Activated CD8-positive, alpha-beta memory T cell treated with anti-CD3 and anti-CD28 coated beads for 1 hour (primary cell): ENCODE results near the gene SDR39U1.

Experiments used
- DNase-seq, 2 donors: peaks; one replicate each; pipeline ENCODE4 v3.0.0-alpha.2; 2020; ENCODE audit warnings: low read depth in 1 of 2; ENCODE audit errors: extremely low read depth in 1 of 2

Gene SDR39U1

DNA sequence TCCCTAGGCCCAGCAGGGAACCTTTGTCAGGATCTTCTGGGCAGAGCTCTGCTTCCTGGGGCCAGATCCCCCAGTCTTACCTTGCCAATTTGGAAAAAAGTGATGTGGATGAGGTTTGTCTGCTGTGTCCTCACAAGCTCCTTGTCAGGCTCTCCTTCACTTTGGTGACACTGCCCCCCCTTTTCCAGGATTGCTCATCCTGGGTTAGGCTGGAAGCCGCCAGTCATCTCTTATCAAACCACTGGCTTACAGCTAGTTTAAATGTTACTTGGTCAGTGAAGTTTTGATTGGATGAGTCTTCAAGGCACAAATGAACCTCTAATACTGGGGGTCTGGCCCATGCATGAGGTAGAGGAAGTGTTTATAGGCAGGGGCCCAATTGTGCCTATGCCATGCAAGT, 28.5 kb downstream of the SDR39U1 start:
- no peak for DNase-seq

DNA sequence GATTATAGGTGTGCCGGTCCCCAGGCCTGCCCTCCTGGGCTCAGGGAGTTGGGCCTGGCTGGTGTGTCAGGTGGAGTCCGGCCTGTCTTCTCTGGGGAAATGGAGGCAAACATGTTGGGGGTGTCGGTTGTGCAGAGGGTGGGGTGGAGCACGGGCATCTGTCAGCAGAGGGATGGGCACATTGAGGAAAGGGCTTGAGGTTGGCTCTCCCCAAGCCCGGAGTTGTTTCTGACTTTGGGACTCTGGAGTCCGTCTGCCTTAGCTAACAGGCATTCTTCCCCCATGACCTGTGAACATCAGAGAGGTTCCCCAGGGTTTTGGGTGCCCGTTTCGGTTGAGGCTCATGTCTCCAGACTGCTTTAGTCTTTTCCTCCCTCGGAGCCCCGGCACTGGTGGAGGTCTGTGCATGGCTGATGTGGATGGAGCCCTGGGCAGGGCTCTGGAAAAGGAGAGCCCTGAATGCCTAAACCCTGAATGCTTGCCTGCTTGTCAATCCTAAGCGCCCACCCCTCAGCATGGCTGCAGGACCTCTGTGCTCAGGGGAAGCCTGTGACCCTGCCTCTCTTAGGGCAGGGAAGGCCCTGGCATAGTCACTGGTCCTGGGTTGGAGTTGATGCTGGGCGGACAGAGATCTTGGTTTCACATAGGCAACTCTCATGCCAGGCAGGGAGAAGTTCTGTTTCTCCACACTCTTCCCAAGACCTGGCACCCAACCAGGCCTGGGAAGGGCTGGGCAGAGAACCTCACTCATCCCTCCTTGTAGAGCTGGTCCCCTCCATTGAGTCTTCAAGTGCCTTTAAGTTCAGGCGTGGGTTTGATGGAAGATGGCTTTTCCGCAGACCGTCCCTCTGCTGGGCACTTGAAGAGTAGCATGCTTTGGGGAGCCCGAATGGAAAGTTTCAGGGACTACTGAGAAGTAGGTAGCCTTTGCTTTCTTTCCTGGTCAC, 30.9 kb downstream of the SDR39U1 start:
- no peak for DNase-seq

DNA sequence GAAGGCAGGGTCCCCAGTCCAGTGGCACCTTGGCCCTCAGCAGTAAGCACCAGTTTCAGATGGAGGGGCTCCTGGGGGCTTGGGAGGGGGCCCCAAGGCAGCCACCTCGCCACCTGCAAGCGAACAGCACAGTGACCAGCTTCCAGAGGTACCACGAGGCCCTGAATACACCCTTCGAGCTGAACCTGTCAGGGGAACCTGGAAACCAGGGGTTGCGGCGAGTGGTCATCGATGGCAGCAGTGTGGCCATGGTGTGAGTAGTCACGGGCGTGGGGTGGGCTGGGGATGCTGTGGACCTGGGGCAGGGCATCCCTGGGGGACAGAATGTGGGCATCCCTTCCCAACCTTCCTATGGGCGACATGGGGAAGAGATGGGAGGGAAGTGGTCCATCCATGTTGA, 32.6 kb downstream of the SDR39U1 start:
- DNase-seq, result no peak

DNA sequence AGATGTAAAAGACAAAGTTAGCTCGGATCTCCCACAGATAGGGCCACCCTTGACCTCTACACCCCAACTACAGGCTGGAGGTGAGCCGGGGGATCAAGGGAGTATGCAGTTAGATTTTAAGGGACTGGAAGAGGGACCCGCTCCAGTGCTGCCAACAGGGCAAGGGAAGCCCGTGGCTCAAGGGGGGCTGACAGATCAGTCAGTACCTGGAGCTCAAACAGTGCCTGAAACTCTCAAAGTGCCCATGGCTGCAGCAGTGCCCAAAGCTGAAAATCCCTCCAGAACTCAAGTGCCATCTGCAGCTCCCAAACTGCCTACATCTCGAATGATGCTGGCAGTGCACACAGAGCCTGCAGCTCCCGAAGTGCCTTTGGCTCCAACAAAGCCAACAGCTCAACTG, 33.4 kb downstream of the SDR39U1 start:
- DNase-seq, result no peak

DNA sequence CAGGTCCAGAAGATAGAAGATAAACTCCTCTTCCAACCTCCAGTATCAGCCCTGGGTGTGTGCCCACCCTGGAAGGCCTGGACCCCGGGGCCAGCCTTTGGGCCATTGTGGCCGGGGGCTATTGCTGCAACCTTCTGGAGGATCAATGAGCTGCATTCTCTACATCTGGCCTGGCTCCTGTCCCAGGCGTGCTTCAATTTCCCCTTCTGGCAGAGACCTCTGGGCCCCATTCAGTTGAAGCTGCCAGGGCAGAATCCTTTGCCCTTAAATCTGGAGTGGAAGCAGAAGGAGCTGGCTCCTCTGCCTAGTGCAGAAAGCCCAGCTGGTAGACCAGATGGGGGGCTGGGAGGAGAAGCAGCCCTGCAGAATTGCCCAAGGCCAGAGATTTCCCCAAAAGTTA, 33.8 kb downstream of the SDR39U1 start:
- DNase-seq, result no peak

DNA sequence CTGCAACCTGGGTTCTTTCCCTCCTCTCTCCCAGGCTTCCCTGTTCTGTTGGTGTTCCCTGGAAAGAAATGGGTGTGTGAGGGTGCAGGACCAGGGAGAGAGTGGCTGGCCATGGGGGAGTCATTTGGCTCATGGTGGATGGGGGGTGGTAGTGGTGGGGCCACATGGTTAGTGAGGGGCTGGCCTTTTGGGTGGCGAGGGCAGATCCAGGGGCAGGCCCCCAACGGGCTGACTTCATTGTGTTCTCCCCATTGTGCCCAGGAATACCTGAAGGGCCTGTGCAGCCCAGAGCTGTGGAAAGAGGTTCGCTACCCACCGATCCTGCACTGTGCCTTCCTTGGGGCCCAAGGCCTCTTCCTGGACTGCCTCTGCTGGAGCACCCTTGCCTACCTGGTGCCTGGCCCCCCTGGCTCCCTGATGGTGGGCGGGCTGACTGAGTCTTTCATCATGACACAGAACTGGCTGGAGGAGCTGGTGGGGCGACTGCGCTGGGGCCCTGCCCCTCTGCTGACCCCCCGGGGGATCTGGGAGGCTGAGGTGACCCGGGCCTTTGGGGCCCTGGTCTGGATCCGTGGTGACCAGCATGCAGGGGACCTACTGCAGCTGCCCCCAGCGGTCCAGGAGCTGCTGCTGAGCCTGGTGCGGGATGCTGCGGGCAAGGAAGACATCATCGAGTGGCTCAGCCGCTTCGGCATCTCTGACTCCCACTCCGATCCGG, 34.8 kb downstream of the SDR39U1 start:
- DNase-seq, result no peak

DNA sequence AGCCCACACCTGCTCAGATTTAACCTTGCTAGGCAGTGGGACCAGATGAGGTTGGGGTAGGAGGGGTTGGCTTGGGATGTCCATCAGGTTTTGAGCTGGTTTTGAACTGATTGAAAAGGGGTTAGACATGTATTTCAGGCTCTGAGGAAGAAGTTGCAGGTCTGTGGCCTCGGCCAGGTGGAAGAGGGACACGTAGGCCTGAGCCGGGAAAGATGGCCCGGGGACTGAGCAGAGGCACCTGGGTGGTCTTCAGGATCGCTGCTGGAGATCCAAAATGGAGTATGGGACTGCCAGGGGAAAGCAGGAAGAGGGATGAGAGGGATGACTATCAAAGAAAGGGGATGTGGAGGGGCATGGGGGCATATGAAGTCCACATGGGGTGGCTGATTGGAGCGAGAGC, 36.2 kb downstream of the SDR39U1 start:
- DNase-seq, result no peak

DNA sequence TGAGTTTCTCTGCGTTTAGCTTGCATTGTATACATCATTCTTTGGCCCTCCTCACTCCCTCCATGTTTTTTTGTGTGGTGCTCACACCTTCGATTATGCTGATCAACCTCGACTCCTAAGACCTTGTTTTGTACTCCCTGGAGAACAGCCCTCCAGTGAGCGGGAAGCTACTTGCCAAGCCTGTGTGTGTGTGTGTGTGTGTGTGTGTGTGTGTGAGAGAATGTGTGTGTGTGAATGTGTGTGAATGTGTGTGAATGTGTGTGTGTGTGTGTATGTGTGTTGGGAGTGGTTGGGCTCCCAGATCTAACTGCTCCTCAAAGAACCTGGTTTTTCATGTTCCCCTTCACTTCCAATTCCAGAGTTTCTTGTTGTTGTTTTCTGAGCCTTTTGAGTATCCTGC, 37.8 kb downstream of the SDR39U1 start:
- DNase-seq, result no peak

DNA sequence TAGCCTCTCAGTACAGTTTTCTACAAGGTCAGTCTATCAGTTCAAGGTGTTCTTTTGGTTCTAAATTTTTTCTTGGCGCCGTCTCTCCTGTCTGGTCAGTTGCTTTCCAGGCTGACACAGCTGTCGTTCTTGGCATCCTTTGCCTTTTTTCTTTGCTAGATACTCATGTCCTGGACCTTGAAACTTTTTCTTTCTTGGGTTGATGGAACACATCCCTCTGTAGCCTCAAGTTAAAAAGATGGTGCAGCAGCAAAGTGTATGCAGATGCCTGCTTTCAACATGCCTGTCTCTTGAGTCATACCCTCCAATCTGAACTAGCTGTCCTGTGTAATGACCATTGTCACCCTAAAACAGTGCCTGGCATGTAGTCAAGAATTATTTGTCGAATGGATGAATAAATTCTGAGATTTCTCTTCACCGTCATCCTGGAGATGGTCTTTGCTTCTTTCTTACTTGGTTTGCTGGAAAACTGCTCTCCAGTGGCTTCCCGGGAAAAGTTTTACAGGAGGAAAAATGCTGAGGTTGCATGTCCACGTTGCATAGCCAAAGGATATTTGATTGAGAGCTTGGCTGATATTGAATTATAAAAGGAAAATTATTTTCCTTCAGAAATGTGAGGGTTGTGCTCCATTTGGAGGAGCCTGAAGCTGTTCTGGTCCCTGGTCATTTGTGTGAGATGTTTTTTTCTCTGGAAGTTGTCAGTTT, 39.1 kb downstream of the SDR39U1 start:
- no peak for DNase-seq

DNA sequence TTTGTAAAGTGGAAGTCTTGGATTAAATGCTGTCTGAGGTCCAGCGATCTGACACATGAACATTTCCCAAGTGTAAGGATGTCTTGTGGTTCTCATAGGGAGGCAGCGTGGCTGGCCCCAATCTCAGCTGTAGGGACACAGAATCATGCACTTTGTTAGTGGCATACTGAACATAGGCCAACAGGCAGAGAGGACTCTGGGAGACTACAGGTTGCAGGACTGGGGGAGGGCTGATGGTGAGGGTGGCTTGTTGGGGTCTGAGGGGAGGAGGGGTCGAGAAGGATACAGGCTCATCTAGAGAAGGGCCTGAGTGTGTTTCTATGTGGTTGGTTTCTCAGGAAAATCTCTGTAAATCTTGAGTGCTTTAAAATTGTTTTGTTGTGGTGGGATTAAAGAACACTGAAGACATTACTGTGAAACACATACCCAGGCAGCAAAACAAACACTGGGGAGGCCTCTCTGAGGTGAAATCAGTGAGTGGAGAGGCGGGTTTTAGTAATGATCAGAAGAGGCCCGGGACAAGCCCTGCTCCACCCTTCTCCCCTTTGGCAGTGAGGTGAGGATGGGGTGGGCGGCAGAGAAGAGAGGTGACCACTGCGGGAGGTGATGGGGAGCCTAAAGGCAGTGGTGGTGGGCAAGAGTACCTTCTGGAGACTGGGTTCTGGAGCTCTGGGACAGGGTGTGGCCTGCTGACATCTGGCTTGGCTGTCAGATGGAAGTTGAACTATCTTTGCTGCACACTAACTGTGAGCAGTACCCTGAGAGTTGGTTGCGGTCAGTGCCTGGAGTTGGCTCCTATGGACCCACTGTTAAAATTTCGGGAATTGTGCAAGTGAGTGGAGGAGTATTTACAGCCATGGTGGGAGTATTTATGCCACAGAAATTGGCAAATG, 40.5 kb downstream of the SDR39U1 start:
- no peak for DNase-seq

DNA sequence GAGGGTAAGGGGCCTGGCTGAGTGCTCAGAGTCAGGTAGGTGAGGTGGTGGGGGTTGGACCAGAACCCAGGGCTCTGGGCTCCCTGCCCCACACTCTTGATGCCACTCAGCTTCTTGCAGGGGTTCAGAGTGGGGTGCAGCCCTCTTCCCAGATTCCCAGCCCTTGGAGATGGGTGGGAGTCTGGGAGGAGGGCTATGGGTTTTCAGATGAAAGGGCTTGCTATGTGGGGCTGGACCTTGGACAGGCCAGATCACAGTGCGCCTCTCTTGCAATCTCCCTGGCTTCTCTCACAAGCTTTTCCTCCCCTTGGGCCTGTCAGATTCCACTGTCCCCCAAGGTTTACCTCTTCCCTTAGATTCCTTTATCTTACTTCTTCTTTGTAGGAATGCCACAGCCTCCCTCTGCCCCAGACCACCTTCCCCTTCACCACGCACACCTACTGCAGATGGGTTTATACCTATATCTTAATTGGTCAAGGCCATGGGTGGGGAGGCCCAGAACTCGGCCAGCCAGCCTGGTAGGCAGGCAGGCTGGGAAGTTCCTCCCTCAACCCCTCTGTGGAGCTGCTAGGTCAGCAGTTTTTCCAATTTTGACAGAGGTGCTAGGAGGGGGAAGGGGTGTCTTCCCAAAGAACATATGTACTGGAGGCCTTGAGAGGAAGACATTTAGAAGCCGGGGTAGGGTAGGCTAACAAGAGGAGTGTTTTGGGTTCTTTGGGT, 42.4 kb downstream of the SDR39U1 start:
- no peak for DNase-seq

DNA sequence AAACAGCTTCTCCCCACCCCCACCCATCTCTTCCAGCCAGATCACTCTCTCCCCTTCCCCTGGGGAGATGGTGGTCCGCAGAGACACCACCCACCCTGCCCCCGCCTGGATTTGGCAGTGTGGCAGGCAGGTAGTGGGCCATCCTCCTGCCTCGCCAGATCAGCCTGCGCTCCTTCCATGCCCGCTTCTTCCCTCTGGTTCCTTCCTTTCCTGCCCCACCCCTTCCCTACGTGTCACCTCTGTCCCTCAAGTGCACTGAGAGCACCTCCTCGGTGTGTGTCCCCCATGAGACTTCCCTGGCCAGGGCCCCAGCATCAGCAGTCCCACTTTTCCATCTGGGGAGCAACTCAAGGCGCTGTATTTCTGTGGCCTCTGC, 43.1 kb downstream of the SDR39U1 start:
- DNase-seq, result no peak

DNA sequence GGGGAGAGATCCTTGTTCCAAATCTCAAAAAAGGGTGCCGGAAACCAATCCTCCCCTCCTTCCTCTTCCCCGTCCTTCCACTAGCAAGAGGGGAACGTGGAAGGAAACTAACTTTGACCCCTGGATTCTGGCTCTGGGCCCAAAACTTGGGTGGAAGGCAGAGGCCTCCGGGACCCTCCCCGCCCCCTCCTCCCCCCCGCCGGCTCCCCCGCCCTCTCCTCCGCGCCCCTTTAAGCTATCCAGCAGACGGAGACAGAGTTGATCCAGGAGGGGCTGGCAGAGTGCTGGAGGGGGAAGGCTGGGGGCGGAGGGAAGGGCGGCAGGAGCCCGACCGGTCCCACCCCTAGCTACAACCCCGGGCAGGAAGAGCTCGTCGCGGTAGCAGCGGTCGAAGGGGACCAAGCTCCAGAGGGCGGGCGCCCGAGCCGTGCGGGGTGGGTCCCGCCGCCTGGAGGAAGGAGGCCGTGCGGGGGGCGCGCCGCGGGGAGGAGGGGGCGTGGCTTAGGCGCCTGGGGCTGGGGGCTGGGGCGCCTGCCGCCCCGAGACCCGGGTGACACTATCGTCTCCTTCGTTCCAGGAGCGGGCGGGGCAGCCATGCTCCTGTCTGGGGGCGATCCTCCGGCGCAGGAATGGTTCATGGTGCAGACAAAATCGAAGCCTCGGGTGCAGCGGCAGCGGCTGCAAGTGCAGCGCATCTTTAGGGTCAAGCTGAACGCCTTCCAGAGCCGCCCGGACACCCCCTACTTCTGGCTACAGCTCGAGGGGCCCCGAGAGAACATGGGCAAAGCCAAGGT, 43.7 kb downstream of the SDR39U1 start, which contains the start of gene NYNRIN:
Gene NYNRIN, plus strand, starts transcription at position 351 of the 794 bp plus-strand sequence. Its CDS starts 244 bp downstream, at position 595.
- DNase-seq, result peak in 1 of 2 donors; percentile 3

DNA sequence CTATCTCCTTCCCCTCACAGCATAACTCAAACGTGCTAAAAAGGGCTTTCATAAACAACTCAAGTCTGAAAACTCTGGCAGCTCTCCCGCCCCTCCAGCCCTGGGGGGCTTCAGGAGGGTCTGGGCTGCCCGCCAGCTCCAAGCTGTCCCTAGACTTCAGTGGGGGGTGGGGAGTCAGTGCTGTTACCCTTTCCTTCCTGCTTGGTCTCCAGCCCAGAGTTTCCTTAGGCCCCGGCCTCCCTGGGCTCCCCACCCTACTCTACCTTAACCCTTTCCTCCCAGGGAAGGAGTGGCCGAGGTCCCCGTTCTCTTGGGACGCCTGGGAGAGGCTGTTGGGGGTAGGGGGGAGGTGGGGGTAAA, 44.3 kb downstream of the SDR39U1 start:
- no peak for DNase-seq

DNA sequence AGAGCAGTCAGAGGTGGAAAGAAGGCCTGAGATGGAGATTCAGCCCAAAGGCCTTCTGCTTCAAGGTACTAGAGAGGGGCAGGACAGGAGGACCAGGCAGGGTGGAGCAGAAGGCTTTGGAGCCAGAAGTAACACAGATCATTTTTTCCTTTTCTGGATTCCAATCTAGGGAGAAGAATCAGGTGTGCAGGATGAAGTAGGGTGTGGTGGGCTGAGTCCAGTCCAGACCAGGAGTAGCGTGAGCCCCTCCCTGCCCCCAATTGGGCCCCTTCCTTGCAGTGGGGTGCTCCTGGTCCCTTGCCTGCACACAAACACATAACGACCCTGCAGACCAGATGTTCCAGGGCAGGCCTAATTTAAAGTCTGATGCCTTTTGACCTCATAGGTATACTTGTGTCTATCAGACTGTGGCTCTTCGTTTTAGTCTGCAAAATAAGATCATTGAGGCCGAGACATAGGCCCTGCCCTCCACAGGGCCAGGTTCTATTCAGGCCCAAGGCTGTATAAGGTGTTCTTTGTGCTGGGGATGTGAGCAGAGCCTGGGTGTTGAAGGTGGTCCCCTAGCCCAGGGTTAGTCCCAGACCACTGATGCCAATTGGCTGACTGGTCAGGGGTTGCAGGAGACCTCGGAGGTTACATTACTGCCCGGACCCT, 44.8 kb downstream of the SDR39U1 start:
- DNase-seq, result no peak

DNA sequence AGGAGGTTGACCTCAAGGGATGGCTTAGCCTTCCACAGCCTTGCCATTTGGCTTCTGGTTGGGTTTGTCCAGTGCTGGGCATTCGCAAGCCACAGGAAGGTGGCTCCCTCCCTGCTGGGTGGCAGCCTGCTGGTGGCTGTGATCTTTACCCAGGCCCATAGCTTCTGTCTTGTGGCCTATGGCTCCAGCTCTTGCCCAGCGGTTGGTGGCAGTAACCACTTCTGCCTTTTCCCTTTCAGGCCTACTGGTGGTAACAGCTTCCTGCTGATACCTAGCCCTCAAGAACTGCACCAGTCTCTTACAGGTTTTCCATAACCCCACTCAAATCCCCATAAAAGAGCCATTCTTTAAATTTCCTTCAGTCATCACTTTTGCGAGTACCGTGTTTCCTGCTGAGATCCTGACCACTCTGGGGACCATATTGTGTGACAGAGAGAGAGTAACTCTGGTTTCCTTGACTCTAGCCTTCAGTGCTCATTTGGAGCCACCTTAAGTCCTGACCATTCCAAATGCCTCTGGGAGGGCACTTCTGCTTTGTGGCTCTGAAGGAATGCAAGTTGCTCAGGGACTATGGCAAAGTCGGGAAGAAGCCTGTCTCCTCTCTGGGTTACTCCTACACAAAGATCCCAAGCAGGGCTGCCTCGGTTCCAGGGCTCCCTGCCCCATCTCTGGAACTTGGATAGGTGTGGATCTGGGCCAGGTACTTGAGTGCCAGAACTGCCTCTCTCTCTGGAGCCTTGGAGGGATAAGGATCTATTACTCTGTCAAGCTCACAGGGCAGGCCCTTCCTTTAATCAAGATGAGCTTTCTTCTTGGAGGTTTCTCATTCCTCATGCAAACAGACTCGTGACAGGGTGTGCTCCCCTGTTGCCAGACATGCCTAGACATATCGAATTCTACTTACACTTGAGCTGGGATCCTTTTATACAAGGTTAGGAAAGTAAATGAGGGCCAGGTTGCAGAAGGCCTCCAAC, 46.7 kb downstream of the SDR39U1 start:
- no peak for DNase-seq

DNA sequence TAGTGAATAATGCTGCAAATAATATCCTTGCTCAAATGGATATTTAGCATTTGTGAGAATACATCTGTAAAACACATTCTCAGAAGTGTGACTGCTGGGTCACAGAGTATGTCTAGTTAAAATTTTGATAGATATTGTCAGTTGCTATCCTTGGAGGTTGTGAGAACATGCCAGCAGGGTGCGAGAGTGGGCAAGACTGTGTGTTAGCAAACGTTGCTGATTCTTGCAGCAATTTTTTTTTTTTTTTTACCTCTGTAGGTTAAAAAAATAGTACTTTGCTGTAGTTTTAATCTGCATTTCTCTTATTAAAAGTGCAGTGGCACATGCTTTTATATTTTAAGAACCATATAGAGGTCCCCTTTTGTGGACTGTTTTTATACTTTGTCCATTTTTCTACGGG, 48.3 kb downstream of the SDR39U1 start:
- no peak for DNase-seq
